GM19023 (cell line): ENCODE data around the gene ABCB4.

Experiments
- ATAC-seq: cut with Tn5 transposase; IDR thresholded peaks from one replicate; pipeline ENCODE4 v1.9.1; 2021; ENCODE audit warnings: mild to moderate bottlenecking, moderate library complexity; ENCODE audit not compliant: unreplicated experiment

Gene ABCB4

GRCh38 chr7:87359366-87359765, 116.1 kb downstream of the ABCB4 start:
- ATAC-seq, result no peak

GRCh38 chr7:87356448-87356847, 119.0 kb downstream of the ABCB4 start:
- no peak for ATAC-seq

- ATAC-seq, result no peak
Measured at GRCh38 chr7:87354749-87355148, 120.7 kb downstream of the ABCB4 start.
